ENCODE results near the gene COX4I1. TPM values are rescaled to one million over a fixed set of nuclear protein-coding genes. Genes with fewer than 3 reads are reported as not detected.

COX4I1 gene
- total RNA-seq, 1 experiment from 2014 or later: 506 TPM

DNA sequence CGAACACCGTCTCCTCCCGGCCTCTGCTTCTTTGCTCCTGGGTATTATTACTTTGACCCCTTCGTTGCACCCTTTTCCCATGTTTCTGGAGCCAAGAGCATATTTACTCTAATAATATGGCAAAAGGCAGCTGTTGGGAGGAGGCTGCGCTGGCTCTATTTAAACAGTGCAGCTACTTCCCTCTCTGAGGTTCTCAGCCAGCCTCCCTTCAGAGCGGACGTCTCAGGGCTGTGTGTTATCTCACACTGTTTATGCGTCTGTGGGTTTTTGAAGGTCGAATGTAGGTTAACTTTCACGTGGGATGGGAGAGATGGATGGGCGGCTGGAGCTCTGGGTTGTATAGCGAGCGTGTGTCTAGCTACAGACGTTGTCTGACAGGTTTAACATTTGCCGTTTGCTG is 45.3 kb downstream of the COX4I1 start:
- TF ChIP-seq CTCF (conservative IDR thresholded peaks at IDR 0.05): no peak
- H2BK12ac ChIP-seq (ENCODE audit: insufficient read length, low read depth, low read length): no peak overlapping the region
- H3K14ac ChIP-seq (ENCODE audit: insufficient read depth, low read length): no peak overlapping the region
- no peak overlapping the region for H4K8ac ChIP-seq (replicated peaks; ENCODE audit: insufficient read length, low read depth, low read length)
- no peak overlapping the region for H3K4me2 ChIP-seq (ENCODE audit: insufficient read depth, insufficient read length, low read length)
- H3K27ac ChIP-seq (ENCODE audit: insufficient read length, low read depth, low read length): no peak overlapping the region
- Mint-ChIP-seq H3K9me3 (no peaks in the 10 kb centered on the region), H3K4me1 (no peaks in the 10 kb centered on the region; a peak in 1 of 4 replicates), H3K27ac (peak overlapping the region in 1 of 3 experiments; percentile 1; a peak in 1 of 7 replicates), H3K4me3 (no peak overlapping the region), H3K27me3 (ENCODE audit: low read depth) (peaks cover 9% of the 10 kb centered on the region), H3K36me3 (ENCODE audit: insufficient read depth in 1 of 3, low read depth in 3 of 3) (no peaks in the 10 kb centered on the region)
- H3K79me2 ChIP-seq (ENCODE audit: insufficient read depth, low read length): no peaks in the 10 kb centered on the region
- H2AFZ ChIP-seq (ENCODE audit: low read length): no peak overlapping the region
- H3K56ac ChIP-seq (ENCODE audit: insufficient read length, low read depth, low read length): no peak overlapping the region
- H3K4ac ChIP-seq (ENCODE audit: low read depth, low read length): no peak overlapping the region
- no peaks in the 10 kb centered on the region for H3K9me3 ChIP-seq (ENCODE audit: control insufficient read depth, low read depth, low read length)
- H2BK15ac ChIP-seq (ENCODE audit: low read depth, low read length): no peak overlapping the region
- H3K9ac ChIP-seq (ENCODE audit: extremely low read depth, insufficient read length, low read length): no peak overlapping the region
- H3K27me3 ChIP-seq (ENCODE audit: insufficient read depth, low read length): no peaks in the 10 kb centered on the region; the same call in 1 of the 2 replicates
- H4K20me1 ChIP-seq (ENCODE audit: control insufficient read depth, insufficient read depth, insufficient read length): no peaks in the 10 kb centered on the region
- H3K23ac ChIP-seq (ENCODE audit: insufficient read length, low read depth, low read length): no peak overlapping the region
- no peak overlapping the region for H4K91ac ChIP-seq (ENCODE audit: insufficient read length, low read depth, low read length)
- no peak overlapping the region for H2BK5ac ChIP-seq (ENCODE audit: insufficient read length, low read length)
- WGBS (ENCODE audit: extremely low coverage, insufficient read length, low lambda C conversion rate): no CpG with 5 or more reads among the region's 15 CpGs
- H2BK120ac ChIP-seq (ENCODE audit: low read depth, low read length, poor library complexity, severe bottlenecking): no peak overlapping the region
- H2AK5ac ChIP-seq (ENCODE audit: insufficient read length, low read length): no peak overlapping the region
- no peak overlapping the region for H3K18ac ChIP-seq (ENCODE audit: insufficient read length, low read depth, low read length)
- H2BK20ac ChIP-seq (ENCODE audit: low read depth, low read length, poor library complexity, severe bottlenecking): no peak overlapping the region
- no peak for DNase-seq
- H3K23me2 ChIP-seq (ENCODE audit: insufficient read length, low read depth, low read length, poor library complexity, severe bottlenecking): no peaks in the 10 kb centered on the region
- H3K4me1 ChIP-seq (ENCODE audit: insufficient read depth, low read length): no peaks in the 10 kb centered on the region
- no peak overlapping the region for H4K5ac ChIP-seq (ENCODE audit: insufficient read length, low read depth, low read length)
- no peak overlapping the region for H3T11ph ChIP-seq (ENCODE audit: low read length)
- no peaks in the 10 kb centered on the region for H3K79me1 ChIP-seq (ENCODE audit: insufficient read depth, low read depth, low read length, poor library complexity, severe bottlenecking)

Data from H9 (cell line).